GM23338 (cell line): ENCODE data around the gene ZNF496.

Source experiments
- CREB1 ChIP-seq: fragments of 250-450 bp; sonication (Bioruptor Pico); IDR thresholded peaks from 2 replicates; pipeline ENCODE4 v1.5.0; 2020; ENCODE audit warnings: low read depth, mild to moderate bottlenecking, moderate library complexity
- CTCF ChIP-seq, 2 experiments: fragments of 200-600 bp in 1 of 2; sonication (generic) in 1 of 2; conservative IDR thresholded peaks; 2 replicates each; pipeline versions ENCODE4 v1.5.1 to v1.6.1; 2016 to 2017; ENCODE audit warnings: antibody characterized with exemption in 2 of 2, low read depth in 2 of 2, mild to moderate bottlenecking in 2 of 2, moderate library complexity in 1 of 2
- EZH2 ChIP-seq: fragments of 200-600 bp; sonication (generic); IDR thresholded peaks from one replicate; pipeline ENCODE4 v1.8.0; 2017; ENCODE audit warnings: antibody characterized with exemption, mild to moderate bottlenecking, low read depth; ENCODE audit not compliant: unreplicated experiment
- JUNB ChIP-seq: IDR thresholded peaks from one replicate; pipeline ENCODE4 v1.6.1; 2016; ENCODE audit warnings: antibody characterized with exemption; ENCODE audit not compliant: unreplicated experiment
- POLR2AphosphoS5 ChIP-seq: IDR thresholded peaks from 2 replicates; pipeline ENCODE4 v1.6.1; 2016; ENCODE audit warnings: antibody characterized with exemption, low read depth
- REST ChIP-seq: IDR thresholded peaks from one replicate; pipeline ENCODE4 v1.6.1; 2018; ENCODE audit warnings: antibody characterized with exemption; ENCODE audit not compliant: unreplicated experiment
- ZNF114 ChIP-seq: fragments of 250-450 bp; sonication (Bioruptor Pico); IDR thresholded peaks from 2 replicates; pipeline ENCODE4 v1.5.0; 2020; ENCODE audit warnings: mild to moderate bottlenecking, moderate library complexity

GRCh38 chr1:247357781-247358211 lies 26.1 kb upstream of the ZNF496 start:
- TF ChIP-seq CREB1 (CRISPR knock-in tag) (no peak), CTCF (conservative IDR thresholded peaks at IDR 0.05; ENCODE audit: low read depth in 2 of 2) (no peak), REST (no peak), EZH2 (no peak), JUNB (no peak), ZNF114 (CRISPR knock-in tag) (no peak), POLR2AphosphoS5 (no peak)
